Fibroblast of the conjunctiva (primary cell): ENCODE data around the gene PEX11G.

ENCODE experiments used
- DNase-seq: peaks from one replicate; pipeline ENCODE4 v3.0.0-alpha.2; 2010; ENCODE audit warnings: low read depth

Gene PEX11G

DNA sequence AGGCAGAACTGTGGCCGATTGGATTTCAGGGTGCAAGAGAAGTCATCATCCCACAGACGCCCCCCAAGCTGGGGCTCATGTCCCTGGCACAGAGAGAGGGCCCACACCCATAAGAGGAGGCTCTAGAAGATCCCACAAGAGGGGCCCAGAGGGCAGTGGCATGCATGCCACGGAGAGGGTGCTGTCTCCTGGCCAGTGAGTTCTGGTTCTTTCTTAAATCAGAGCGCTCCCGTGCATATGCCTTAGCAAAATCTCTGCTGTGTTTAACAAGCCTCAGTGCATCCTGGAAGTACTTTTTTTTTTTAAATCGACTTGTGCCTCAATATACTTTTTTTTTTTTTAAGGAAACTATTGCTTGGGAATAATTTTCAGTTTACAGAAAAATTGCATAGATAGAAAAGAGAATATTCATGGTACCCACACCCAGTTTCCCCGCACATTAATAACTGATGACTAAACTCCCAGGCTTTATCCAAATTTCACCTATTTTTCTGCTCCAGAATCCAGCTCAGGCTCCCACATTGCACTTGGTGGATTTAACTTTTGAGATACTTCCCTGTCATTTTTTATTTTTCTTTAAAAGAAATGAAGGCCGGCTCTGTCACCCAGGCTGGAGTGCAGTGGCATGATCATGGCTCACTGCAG, 59.1 kb downstream of the PEX11G start:
- DNase-seq: no peak

DNA sequence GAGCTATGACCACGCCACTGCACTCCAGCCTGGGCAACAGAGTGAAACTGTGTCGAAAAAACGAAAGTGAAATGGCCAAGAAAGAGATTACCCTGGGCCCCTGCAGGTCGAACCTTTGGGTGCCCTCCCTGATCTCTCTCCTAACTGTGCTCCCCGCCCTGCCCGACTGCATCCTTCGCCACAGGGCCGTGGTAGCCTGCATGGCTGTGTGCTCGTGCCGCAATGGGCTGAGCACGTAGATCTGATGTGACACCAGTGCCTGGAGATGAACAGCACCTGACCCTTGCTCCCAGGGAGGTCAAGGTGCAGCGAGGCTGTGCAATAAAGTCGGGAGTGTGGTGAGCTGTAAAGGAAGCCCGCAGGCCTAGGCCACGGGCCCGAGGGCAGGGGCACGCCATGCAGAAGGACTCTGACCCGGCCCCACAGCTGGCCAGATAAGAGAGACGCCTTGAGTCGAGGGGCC, 60.2 kb downstream of the PEX11G start:
- DNase-seq: no peak

DNA sequence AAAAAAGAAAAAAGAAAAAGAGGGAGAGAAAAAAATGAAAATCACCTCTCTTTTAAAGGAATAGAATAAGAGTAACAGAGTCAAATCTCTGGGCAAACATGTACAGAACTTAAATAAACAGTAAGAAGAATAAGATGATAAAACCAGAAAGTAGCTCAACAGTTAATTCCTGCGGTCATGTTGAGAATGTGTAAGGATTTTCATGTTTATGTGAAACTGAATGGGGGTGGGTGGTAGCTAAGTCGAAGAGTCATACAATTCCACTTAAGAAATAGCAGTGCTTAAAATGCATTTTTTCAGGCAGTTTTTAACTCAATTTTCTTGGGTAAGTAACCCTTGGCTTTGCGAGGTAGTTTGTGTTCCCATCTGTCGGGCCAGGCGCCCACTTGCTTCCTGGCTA, 60.9 kb downstream of the PEX11G start:
- DNase-seq: no peak

DNA sequence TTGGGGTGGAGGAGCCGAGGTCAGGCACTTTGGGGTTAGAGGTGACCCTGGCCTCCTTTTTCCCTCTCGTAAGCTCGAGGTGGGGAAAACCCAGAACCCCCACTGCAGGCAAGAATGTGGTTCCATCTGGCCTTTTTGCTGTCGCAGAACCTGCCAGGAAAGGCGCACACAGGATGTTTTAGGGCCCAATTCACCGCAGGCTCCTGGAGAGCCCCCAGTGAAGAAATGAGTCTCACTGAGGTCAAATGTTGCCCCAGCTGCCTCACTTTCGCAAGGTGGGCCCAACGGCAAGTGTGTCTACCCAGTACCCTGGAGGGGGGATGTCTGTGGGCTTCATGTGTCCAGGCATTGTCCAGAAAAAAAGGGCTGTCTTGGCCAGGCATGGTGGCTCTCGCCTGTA, 61.8 kb downstream of the PEX11G start:
- no peak for DNase-seq
